Urinary bladder (tissue), 4 donors: ENCODE data around the gene MRPL14. TPM values are rescaled to one million over a fixed set of nuclear protein-coding genes. Genes with fewer than 3 reads are reported as not detected.
"Not testable (repeated sequence)": the region's sequence is repeated elsewhere in the genome, so short reads cannot be mapped to it uniquely, and the experiment has no call there.

ENCODE experiments used
- DNase-seq: peaks from one replicate; pipeline ENCODE4 v3.0.0-alpha.2; 2015; ENCODE audit errors: extremely low spot score
- H3K27ac ChIP-seq: one replicate; pipeline ENCODE4 v1.5.1; 2013; ENCODE audit warnings: low read depth, mild to moderate bottlenecking, moderate library complexity
- H3K36me3 ChIP-seq: one replicate; pipeline ENCODE4 v1.6.1; 2013; ENCODE audit warnings: mild to moderate bottlenecking, moderate library complexity; ENCODE audit not compliant: insufficient read depth
- H3K4me1 ChIP-seq: one replicate; pipeline ENCODE4 v1.6.1; 2013; ENCODE audit warnings: mild to moderate bottlenecking, moderate library complexity; ENCODE audit not compliant: insufficient read depth
- H3K4me3 ChIP-seq: one replicate; pipeline ENCODE4 v1.5.1; 2013; ENCODE audit warnings: low read depth, low read length
- WGBS: extraction: QIAGEN DNeasy Blood & Tissue Kit; methylation state at CpG from one replicate; pipeline ENCODE4 v1.1.7; 2013; 5-methylcytosine and 5-hydroxymethylcytosine counted together
- polyA plus RNA-seq: library from polyadenylated mRNA; stranded (reverse); fragments of 200-250 nt; gene quantifications from one replicate; pipeline ENCODE4 v1.2.3, GENCODE V29; 2013
- total RNA-seq: library from RNA; depleted of rRNA; stranded (reverse); fragments of >200 nt; gene quantifications from one replicate; pipeline ENCODE4 v1.2.3, GENCODE V29; 2014
- donor health status: healthy with polysubstance abuse.
- donor health status: healthy.

Gene MRPL14
- total and polyA plus RNA-seq, 2 donors, result 27.4 to 42.0 TPM

DNA sequence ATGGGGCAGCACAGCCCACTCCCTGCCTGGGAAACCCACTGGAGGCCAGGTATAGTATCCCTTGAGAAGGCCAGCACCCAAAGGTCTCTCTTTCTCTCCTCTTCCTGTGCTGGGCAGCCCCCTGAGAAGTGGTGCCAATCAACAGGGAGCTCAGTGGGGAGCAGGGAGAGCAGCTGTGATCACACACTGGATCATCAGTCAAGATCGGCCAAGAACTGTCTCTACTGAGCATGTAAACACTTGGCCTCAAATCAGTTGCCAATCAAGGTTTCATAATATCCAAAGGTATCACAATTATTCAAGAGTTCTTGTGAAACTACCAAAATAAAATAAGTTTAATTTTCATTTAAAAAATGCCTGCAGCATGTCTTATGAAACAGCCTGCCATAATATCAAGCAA, 18.8 kb downstream of the MRPL14 start:
- Histone ChIP-seq H3K4me3 (no peak overlapping the region), H3K27ac (no peak overlapping the region), H3K4me1 (no peaks in the 10 kb centered on the region), H3K36me3 (peaks cover 2% of the 10 kb centered on the region)
- 83% methylated on average over 1 of the region's 1 CpG for WGBS
- DNase-seq, result no peak

DNA sequence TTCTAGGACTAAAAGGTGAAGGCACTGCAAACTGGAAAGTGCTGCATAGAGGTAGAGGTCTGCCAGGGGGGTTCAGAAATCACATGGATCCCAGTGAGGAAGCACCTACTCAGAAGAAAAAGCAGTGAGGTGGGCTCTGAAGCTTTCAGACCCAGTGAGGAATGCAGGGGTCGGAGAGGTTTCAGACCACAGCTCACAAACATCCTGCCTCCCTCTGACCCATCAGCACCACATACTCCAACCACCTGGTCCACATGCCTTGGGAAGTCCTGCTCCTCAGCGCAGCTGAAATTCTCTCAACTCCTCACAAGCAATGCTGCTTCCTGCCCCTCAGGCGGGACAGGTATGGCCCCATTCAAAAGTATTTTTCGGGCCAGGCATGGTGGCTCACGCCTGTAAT, 20.2 kb downstream of the MRPL14 start:
- Histone ChIP-seq H3K4me1 (no peaks in the 10 kb centered on the region), H3K36me3 (peaks cover 2% of the 10 kb centered on the region), H3K4me3 (no peak overlapping the region), H3K27ac (no peak overlapping the region)
- DNase-seq, result no peak
- WGBS, result 86% methylated on average over 5 of the region's 5 CpGs

DNA sequence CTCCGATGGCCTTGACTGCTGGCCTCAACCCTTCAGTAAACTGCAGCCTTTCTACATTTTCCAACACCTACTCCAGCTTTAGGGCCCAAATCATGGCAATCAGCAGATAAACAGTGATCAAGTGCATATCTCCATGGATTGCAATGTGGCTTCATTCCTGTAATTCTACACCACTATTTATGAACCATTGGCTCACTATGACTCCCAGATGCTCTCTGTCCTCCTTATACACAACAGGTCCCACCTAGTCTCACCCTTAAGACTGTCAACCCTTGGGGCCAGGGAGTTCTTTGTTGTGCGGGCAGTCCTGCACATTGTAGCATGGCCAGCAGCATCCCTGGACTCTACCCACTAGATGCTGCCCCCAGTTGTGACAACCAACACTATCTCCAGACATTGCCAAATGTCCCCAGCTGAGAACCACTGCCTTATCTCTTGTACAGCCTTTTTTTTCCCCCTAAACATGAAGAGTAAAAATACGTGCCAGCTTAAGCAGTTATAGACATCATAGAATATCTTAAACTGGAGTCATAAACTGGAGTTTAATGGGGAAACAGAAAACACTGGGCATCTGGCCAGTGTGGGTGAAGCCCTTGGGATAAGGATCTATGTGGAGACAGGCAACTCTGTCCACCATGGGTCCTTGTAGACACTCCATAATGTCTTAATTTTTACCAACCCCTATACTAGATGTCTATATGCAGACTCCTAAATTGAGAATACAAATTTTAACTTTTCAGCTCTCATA, 21.1 kb downstream of the MRPL14 start:
- no peak overlapping the region for H3K27ac ChIP-seq
- WGBS, result 75% methylated on average over 3 of the region's 3 CpGs
- H3K4me3 ChIP-seq, result no peak overlapping the region
- H3K4me1 ChIP-seq, result no peaks in the 10 kb centered on the region
- no peaks in the 10 kb centered on the region for H3K36me3 ChIP-seq
- no peak for DNase-seq

DNA sequence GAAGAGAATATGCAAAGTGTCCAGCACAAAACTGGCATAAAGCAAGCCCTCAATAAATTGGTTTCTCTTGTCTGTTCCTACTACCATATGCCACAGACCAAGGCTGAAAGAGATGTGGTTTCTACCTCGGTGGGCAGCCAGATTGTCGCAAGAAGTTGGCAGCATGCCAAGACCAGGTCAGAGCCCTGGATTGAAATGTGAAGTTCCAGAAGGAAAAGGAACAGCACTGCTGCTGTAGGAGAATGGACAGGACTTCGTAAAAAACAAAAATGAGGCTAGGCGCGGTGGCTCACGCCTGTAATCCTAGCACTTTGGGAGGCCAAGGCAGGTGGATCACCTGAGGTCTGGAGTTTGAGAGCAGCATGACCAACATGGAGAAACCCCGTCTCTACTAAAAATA, 22.1 kb downstream of the MRPL14 start:
- H3K36me3 ChIP-seq, result no peaks in the 10 kb centered on the region
- no peaks in the 10 kb centered on the region for H3K4me1 ChIP-seq
- no peak overlapping the region for H3K4me3 ChIP-seq
- 75% methylated on average over 7 of the region's 7 CpGs for WGBS
- DNase-seq, result no peak
- H3K27ac ChIP-seq, result no peak overlapping the region

DNA sequence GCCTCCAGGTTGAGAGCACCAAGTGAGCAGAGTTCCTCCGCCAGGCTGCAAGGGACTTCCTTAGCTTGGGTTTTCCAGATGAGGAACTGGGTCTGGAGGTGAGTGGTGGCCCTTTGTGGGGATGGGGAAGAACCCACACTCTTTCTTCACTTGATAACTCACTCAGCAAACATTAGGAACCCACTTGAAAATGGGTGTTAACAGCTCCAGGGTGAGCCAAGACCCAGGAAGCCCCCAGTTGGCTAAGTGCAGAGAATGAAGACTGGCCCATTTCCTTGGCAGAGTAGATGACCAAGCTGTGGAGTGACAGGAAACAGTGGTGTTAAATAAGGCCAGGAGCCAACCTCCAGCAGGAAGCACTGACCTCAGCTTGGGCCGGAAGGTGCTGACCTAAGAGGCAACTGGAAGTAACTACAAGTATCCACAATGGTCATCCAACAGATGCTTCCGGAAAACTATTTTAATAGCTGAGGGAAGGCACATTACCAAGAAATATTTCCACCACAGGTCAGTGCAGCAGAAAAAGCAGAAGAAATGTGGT, 22.7 kb downstream of the MRPL14 start:
- H3K4me1 ChIP-seq, result no peaks in the 10 kb centered on the region
- no peak overlapping the region for H3K4me3 ChIP-seq
- H3K36me3 ChIP-seq, result no peaks in the 10 kb centered on the region
- H3K27ac ChIP-seq, result no peak overlapping the region
- WGBS, result 75% methylated on average over 3 of the region's 3 CpGs
- no peak for DNase-seq

DNA sequence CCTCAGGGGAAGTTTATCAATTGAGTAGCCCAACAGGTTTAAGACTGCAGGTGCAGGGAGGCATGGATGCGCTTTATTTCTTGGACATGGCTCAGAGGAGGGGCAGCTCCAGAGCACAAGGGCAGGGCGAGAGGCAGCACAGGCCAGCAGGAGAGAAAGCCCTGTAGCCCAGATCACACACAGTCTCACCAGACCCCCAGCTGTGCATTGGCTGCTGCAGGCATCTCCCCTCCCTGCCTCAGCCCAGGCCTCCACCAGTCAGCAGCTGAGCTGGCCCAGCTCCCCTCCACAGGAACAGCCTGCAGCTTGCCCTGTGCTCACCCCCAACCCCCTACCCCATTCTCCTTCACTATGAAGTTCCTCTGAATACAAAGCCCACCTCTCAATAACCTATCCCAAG, 24.7 kb downstream of the MRPL14 start:
- DNase-seq, result no peak
- no peaks in the 10 kb centered on the region for H3K4me1 ChIP-seq
- no peaks in the 10 kb centered on the region for H3K36me3 ChIP-seq
- WGBS, result 98% methylated on average over 2 of the region's 2 CpGs
- H3K4me3 ChIP-seq, result no peak overlapping the region
- H3K27ac ChIP-seq, result no peak overlapping the region

DNA sequence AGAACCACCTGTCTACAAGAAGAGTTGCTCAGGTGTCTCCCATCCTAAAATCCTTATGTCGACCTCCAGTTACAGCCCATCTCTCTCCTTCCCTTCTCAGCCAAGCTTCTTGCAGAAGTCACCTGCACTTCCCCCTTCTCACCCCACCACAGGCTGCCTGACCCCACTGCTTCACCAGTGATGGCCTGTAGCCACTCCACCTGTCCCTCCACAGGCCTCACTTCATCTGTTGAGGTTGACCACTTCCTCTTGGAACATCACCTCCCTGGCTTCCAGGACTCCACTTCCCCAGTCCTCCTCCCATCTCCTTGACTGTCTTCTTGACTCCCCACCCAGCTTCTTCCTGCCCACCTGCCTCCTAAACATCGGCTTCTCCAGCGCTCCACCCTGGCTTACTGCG, 25.4 kb downstream of the MRPL14 start:
- H3K4me1 ChIP-seq, result no peaks in the 10 kb centered on the region
- no peak overlapping the region for H3K4me3 ChIP-seq
- 89% methylated on average over 4 of the region's 4 CpGs for WGBS
- no peak for DNase-seq
- H3K27ac ChIP-seq, result no peak overlapping the region
- no peaks in the 10 kb centered on the region for H3K36me3 ChIP-seq

DNA sequence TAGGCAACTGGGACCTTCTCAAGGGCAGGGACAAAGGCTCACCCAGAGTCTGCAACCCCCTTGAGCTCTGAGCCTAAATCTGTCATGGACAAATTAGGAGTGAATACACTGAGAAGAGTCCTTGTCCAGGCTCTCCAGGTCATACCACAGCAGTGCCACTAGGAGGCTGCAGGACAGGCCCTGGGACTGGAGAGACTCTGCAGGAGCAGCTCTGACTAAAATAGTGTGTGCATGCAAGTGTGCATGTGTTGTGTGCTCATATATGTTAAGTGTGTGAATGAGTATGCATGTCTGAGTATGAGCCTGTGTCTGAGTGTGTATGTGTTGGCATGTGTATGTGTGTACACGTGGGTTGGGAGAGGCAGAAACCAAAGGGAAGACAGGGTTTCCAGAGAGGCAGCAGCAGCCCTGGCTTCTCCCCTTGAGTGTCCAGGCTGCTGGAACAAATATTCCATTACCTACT, 27.1 kb downstream of the MRPL14 start:
- no peak overlapping the region for H3K27ac ChIP-seq
- WGBS, result 48% methylated on average over 1 of the region's 1 CpG
- DNase-seq, result no peak
- H3K4me1 ChIP-seq, result no peaks in the 10 kb centered on the region
- H3K4me3 ChIP-seq, result no peak overlapping the region
- no peaks in the 10 kb centered on the region for H3K36me3 ChIP-seq

DNA sequence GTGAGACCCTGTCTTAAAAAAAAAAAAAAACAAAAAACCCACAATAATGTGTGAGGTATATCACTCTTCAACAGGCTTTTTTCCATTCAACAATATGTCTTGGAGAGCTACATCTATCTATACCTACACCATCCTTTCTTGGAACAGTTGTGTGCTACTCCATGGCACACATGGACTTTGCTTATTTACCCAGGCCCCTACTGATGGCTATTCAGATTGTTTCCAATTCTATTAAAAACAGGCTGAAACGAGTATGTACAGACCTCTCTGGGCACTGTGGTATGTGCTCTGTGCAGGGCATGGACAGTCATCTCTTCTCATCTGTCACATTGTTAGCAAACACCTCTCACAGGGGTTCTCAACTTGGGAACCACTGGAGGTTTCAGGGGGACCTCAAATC, 28.1 kb downstream of the MRPL14 start:
- Histone ChIP-seq H3K27ac (no peak overlapping the region), H3K36me3 (no peaks in the 10 kb centered on the region), H3K4me1 (no peaks in the 10 kb centered on the region), H3K4me3 (no peak overlapping the region)
- DNase-seq, result no peak
- 35% methylated on average over 1 of the region's 1 CpG for WGBS

DNA sequence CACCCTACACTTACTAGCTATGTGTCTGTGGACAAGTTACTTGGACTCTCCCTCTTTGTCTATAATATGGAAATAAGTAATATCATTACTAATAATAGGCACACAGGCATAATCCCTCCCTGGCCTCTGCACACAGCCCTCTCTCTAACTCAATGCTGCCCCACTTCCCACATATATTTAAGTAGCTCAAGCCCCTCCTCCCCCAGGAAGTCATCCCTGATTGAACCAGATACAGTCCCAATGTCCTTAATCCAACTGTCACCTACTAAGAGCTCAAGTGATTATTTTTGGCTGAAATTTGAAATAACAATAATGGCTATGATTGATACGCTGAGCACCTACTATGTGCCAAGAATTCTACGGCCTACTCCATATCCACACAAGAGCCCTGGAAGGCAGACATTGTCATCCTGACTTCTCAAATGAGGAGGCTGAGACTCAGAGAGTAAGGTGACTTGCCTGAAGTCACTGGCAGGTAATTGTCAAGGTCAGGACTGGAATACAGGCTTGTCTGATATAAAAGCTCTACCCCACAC, 29.4 kb downstream of the MRPL14 start:
- 69% methylated on average over 2 of the region's 2 CpGs for WGBS
- Histone ChIP-seq H3K27ac (no peak overlapping the region), H3K4me3 (no peak overlapping the region), H3K4me1 (no peaks in the 10 kb centered on the region), H3K36me3 (no peaks in the 10 kb centered on the region)
- no peak for DNase-seq

DNA sequence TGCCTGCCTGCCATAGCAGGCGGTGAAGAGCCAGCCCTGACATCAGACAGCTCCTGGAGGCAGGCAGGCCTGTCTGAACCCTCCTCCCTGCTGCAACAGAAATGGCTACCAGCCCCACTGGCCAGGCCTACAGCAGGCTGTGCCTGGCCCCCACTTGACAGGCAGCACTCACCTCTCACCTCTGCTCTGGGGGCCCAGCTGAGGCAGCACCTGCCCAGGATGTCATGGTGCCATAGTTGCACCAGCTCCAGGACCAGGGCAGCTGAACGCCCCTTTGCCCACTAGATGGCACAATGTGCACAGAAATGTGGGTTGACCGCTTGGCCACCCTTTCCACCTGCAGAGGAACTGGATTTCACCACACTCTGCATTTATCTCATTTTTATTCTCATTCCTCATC, 30.6 kb downstream of the MRPL14 start:
- WGBS, result 41% methylated on average over 3 of the region's 3 CpGs

DNA sequence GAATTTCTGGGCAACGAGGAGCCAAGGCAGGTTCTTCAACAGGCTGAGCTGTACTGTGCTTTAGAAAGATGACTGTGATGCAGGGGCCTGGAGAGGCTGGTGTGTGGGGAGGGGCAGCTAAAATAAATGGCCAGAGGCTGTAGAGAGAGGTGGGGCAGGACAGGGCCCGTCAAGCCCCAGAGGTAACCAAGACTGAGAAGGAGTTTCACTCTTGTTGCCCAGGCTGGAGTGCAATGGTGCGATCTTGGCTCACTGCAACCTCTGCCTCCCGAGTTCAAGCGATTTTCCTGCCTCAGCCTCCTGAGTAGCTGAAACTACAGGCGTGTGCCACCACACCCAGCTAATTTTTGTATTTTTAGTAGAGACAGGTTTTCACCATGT, 32.0 kb downstream of the MRPL14 start:
- H3K36me3 ChIP-seq, H3K4me1 ChIP-seq, H3K4me3 ChIP-seq, DNase-seq, H3K27ac ChIP-seq: not testable (repeated sequence)
- 87% methylated on average over 6 of the region's 6 CpGs for WGBS

More for the DNA sequence above, 30.6 kb downstream of the MRPL14 start:
- Histone ChIP-seq H3K4me3 (no peak overlapping the region), H3K4me1 (no peaks in the 10 kb centered on the region), H3K36me3 (no peaks in the 10 kb centered on the region), H3K27ac (no peak overlapping the region)
- DNase-seq, result no peak

DNA sequence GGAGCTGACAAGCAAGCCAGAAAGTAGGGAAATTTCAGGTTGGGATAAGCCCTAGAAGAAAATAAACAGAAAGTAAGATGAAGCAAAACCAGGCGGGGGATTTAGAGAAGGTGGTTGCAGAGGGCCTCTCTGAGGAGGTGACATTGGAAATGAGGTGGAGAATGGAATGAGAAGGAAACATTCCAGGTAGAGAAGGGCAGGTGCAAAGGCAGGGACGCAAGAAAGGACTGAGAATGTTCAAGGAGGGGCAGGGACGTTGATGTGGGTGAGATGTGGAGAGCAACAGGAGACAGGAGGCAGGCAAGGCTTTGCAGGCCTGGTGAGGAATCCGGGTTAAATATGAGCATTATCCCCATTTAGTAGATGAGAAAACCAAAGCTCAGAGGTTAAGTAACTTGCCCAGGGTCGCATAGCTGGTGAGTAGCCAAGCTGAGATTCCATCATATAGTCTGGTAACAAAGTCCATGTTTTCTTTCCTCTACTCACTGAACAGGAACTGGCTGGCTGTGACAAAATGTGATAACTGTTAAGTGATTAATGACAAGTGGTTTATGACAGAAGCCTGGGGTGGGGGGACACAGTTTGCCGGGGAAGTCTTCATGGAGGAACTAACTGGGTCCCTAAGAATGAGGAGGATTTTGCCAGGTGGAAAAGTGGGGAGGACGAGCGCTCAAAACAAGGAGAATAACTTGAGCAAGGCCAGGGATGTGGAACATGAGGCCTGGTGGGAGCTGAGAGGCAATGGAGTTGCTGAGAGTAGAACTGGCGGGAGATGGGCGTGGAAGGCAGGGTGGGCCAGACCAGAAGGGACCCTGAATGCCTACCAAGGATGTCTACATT, 32.6 kb downstream of the MRPL14 start:
- Histone ChIP-seq H3K27ac (no peak overlapping the region), H3K36me3 (no peaks in the 10 kb centered on the region), H3K4me1 (no peaks in the 10 kb centered on the region), H3K4me3 (no peak overlapping the region)
- DNase-seq, result no peak
- 88% methylated on average over 10 of the region's 10 CpGs for WGBS
